Measurements from ENCODE around the gene RPTOR. TPM values are rescaled to one million over a fixed set of nuclear protein-coding genes. Genes with fewer than 3 reads are reported as not detected.

The RPTOR gene
- total RNA-seq, 1 experiment from 2014 or later, result 58.0 TPM

- CTCF ChIA-PET, result interaction anchor here (0.6 kb wide), 1 partner anchor 419 kb away, joined by 7 read pairs; no protein-coding TSS in a partner anchor
- Histone ChIP-seq H3K9me3 (ENCODE audit: control insufficient read depth, insufficient read depth, low read depth, low read length) (no peaks in the 10 kb centered on the region), H3K4me1 (ENCODE audit: control insufficient read depth, insufficient read depth, low read length) (peaks cover 18% of the 10 kb centered on the region), H3K27me3 (ENCODE audit: control insufficient read depth, insufficient read depth, low read length) (no peaks in the 10 kb centered on the region), H3K4me3 (ENCODE audit: low read depth in 2 of 2, low read length in 2 of 2) (no peak overlapping the region), H3K27ac (ENCODE audit: low read length) (no peak overlapping the region), H3K36me3 (ENCODE audit: control insufficient read depth, insufficient read depth, low read length) (no peaks in the 10 kb centered on the region)
- ATAC-seq (no peak), DNase-seq (ENCODE audit: low read depth, low spot score) (no peak)
- intact Hi-C loops (cut with micrococcal nuclease; ENCODE audit: unreplicated experiment), result loop anchor here (5.0 kb wide), 1 partner anchor 557 kb away; no protein-coding TSS in a partner anchor
- in situ Hi-C loops (cut with HindIII; ENCODE audit: low pct_unique_long_range_greater_than_20kb, low sequenced_read_pairs), result no loop called here
- POLR2A ChIA-PET, result no interaction called here
- no TSS peak for BruUV-seq (replicated peaks)
- TF ChIP-seq POLR2AphosphoS5 (IDR thresholded peaks at IDR 0.05; ENCODE audit: low read depth, low read length), result no peak
- TF ChIP-seq, protein P1, sequence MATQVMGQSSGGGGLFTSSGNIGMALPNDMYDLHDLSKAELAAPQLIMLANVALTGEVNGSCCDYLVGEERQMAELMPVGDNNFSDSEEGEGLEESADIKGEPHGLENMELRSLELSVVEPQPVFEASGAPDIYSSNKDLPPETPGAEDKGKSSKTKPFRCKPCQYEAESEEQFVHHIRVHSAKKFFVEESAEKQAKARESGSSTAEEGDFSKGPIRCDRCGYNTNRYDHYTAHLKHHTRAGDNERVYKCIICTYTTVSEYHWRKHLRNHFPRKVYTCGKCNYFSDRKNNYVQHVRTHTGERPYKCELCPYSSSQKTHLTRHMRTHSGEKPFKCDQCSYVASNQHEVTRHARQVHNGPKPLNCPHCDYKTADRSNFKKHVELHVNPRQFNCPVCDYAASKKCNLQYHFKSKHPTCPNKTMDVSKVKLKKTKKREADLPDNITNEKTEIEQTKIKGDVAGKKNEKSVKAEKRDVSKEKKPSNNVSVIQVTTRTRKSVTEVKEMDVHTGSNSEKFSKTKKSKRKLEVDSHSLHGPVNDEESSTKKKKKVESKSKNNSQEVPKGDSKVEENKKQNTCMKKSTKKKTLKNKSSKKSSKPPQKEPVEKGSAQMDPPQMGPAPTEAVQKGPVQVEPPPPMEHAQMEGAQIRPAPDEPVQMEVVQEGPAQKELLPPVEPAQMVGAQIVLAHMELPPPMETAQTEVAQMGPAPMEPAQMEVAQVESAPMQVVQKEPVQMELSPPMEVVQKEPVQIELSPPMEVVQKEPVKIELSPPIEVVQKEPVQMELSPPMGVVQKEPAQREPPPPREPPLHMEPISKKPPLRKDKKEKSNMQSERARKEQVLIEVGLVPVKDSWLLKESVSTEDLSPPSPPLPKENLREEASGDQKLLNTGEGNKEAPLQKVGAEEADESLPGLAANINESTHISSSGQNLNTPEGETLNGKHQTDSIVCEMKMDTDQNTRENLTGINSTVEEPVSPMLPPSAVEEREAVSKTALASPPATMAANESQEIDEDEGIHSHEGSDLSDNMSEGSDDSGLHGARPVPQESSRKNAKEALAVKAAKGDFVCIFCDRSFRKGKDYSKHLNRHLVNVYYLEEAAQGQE (IDR thresholded peaks at IDR 0.05; ENCODE audit: insufficient read depth in 1 of 2, low read depth in 2 of 2, low read length in 1 of 2), result no peak
- TF ChIP-seq SIN3A (IDR thresholded peaks at IDR 0.05; ENCODE audit: borderline replicate concordance, insufficient read depth, low read depth, low read length), result no peak
- TF ChIP-seq, protein P2, sequence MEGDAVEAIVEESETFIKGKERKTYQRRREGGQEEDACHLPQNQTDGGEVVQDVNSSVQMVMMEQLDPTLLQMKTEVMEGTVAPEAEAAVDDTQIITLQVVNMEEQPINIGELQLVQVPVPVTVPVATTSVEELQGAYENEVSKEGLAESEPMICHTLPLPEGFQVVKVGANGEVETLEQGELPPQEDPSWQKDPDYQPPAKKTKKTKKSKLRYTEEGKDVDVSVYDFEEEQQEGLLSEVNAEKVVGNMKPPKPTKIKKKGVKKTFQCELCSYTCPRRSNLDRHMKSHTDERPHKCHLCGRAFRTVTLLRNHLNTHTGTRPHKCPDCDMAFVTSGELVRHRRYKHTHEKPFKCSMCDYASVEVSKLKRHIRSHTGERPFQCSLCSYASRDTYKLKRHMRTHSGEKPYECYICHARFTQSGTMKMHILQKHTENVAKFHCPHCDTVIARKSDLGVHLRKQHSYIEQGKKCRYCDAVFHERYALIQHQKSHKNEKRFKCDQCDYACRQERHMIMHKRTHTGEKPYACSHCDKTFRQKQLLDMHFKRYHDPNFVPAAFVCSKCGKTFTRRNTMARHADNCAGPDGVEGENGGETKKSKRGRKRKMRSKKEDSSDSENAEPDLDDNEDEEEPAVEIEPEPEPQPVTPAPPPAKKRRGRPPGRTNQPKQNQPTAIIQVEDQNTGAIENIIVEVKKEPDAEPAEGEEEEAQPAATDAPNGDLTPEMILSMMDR (IDR thresholded peaks at IDR 0.05), result no peak
- no peak for TF ChIP-seq TCF7L2 (IDR thresholded peaks at IDR 0.05; ENCODE audit: low read depth, low read length)
These were observed 440.1 kb downstream of the RPTOR start for GRCh38 chr17:80984749-80985148.

- DNase-seq (ENCODE audit: low read depth, low spot score) (no peak), ATAC-seq (no peak)
- POLR2A ChIA-PET, result no interaction called here
- peaks cover 18% of the 10 kb centered on the region for H3K4me1 ChIP-seq (ENCODE audit: control insufficient read depth, insufficient read depth, low read length)
- TF ChIP-seq, protein P2 (IDR thresholded peaks at IDR 0.05), result no peak
- no peak for TF ChIP-seq SIN3A (IDR thresholded peaks at IDR 0.05; ENCODE audit: borderline replicate concordance, insufficient read depth, low read depth, low read length)
- no peak for TF ChIP-seq TCF7L2 (IDR thresholded peaks at IDR 0.05; ENCODE audit: low read depth, low read length)
- TF ChIP-seq POLR2AphosphoS5 (IDR thresholded peaks at IDR 0.05; ENCODE audit: low read depth, low read length), result no peak
- TF ChIP-seq, protein P1 (IDR thresholded peaks at IDR 0.05; ENCODE audit: insufficient read depth in 1 of 2, low read depth in 2 of 2, low read length in 1 of 2), result no peak
- in situ Hi-C loops (cut with HindIII; ENCODE audit: low pct_unique_long_range_greater_than_20kb, low sequenced_read_pairs) (no loop called here), intact Hi-C loops (cut with micrococcal nuclease; ENCODE audit: unreplicated experiment) (no loop called here)
- H3K4me3 ChIP-seq (ENCODE audit: low read depth in 2 of 2, low read length in 2 of 2), result no peak overlapping the region
- BruUV-seq (replicated peaks), result no TSS peak
- CTCF ChIA-PET, result no interaction called here
- no peaks in the 10 kb centered on the region for H3K36me3 ChIP-seq (ENCODE audit: control insufficient read depth, insufficient read depth, low read length)
- no peaks in the 10 kb centered on the region for H3K9me3 ChIP-seq (ENCODE audit: control insufficient read depth, insufficient read depth, low read depth, low read length)
- no peaks in the 10 kb centered on the region for H3K27me3 ChIP-seq (ENCODE audit: control insufficient read depth, insufficient read depth, low read length)
- no peak overlapping the region for H3K27ac ChIP-seq (ENCODE audit: low read length)
These were observed 441.4 kb downstream of the RPTOR start for GRCh38 chr17:80986046-80986445.
